Effector CD4-positive, alpha-beta T cell (primary cell): ENCODE results near the gene IGFL3.

Experiments used
- DNase-seq: peaks from one replicate; pipeline ENCODE4 v3.0.0-alpha.2; 2020

IGFL3 gene

DNA sequence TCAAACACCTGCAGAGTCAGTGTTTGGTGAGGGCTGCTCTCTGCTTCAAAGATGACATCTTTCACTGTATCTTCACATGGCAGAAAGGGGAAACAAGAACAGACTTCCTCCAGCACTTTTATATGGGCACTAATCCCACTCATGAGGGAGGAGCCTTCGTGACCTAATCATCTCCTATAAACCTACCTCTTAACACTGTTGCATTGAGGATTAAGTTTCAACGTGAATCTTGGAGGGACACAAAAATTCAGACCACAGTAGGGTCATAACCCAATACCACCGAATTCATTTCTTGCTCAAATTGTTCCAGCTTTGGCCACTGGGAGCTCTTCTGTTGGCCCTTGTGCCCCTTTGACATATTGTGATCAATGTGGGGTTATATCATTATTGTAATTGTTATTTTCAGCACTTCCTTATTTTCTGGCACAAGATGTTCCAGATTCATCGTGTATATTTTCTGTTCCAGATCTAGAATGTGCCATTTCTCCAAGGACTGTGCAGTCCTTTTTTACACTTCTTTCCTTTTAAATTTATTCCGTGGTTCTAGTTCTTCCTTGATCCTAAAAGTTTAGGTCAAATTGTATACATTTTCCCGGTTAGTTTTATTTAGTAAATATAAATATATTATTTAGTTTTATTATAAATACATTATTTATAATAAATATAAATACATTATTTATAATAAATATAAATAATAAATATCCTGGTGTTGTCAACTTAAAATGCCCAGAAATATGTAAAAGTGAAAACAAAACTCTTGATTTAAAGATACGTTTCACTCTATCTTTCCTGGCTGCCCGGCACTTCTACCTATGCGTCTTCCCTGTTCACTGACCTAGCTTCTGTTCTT lies 48.2 kb downstream of the IGFL3 start:
- DNase-seq, result no peak

DNA sequence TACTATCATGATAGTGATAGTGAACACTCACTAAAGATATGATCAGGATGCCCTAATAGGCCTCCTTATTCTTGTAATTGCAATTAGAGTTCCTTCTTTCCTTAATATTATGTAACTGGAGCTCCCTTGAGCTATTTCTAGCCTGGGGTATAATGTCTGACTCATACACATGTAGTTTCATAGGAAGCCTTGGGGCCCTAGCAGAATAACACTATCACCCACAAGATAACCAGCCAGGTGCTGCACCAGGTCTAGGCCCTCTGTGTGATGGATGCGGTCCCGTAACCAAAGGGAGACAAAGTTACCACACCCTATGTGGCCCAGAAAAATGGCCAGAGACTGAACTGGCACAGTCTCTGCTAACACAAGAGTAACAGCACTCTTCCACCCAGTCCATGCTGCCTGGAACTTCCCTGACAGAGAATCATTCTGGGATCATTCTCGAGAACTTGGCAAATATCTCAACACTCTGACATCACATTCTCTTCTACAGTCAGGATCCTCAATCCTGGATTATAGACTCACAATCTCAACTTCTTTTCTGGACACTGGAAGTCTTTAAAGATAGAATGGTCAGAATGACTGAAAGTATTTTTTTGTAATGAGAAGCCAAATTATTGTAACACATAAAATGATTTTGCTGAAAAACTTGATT lies 51.1 kb downstream of the IGFL3 start:
- no peak for DNase-seq
